Body of pancreas (tissue), 4 donors: ENCODE data around the gene USP34. TPM values are rescaled to one million over a fixed set of nuclear protein-coding genes. Genes with fewer than 3 reads are reported as not detected.

Experiments
- ATAC-seq: fragments of 150-250 bp; one replicate; pipeline ENCODE4 v1.9.1; 2016
- DNase-seq, 4 donors: peaks; one replicate each; pipeline ENCODE4 v3.0.0-alpha.2; 2019
- H3K27ac ChIP-seq, 4 donors: fragments of 200-600 bp; sonication (generic); 1 replicate in 3 of 4; 2 replicates in 1 of 4; pipeline versions ENCODE4 v1.5.1 to v1.6.1; 2016 to 2019; ENCODE audit warnings: mild to moderate bottlenecking in 1 of 4, mixed read lengths in 1 of 4, moderate library complexity in 1 of 4
- H3K27me3 ChIP-seq, 2 donors: fragments of 200-600 bp; sonication (generic); one replicate each; pipeline ENCODE4 v1.6.0; 2016; ENCODE audit warnings: mild to moderate bottlenecking in 1 of 2
- H3K36me3 ChIP-seq, 2 donors: fragments of 200-600 bp; sonication (generic); replicated peaks in 1 of 2; 2 replicates each; pipeline ENCODE4 v1.5.1; 2016; ENCODE audit warnings: low read depth in 2 of 2; ENCODE audit not compliant: insufficient read depth in 1 of 2
- H3K4me1 ChIP-seq: fragments of 200-600 bp; sonication (generic); one replicate; pipeline ENCODE4 v1.6.0; 2016
- H3K4me3 ChIP-seq, 2 donors: fragments of 200-600 bp; sonication (generic); 1 replicate in 1 of 2; 2 replicates in 1 of 2; pipeline ENCODE4 v1.5.1; 2016 to 2019
- H3K9me3 ChIP-seq, 3 donors: fragments of 200-600 bp; sonication (generic); 1 replicate in 2 of 3; 2 replicates in 1 of 3; pipeline ENCODE4 v1.5.1; 2016
- CTCF ChIP-seq, 7 experiments: fragments of 450-650 bp in 4 of 7; fragments of 200-600 bp in 3 of 7; sonication (generic) in 3 of 7; IDR thresholded peaks; one replicate each; pipeline ENCODE4 v1.5.1; 2016 to 2019; ENCODE audit warnings: antibody characterized with exemption in 7 of 7
- POLR2A ChIP-seq, 3 donors: fragments of 450-650 bp; IDR thresholded peaks; one replicate each; pipeline ENCODE4 v1.6.1; 2016; ENCODE audit warnings: antibody characterized with exemption in 3 of 3, mild to moderate bottlenecking in 2 of 3
- WGBS, 2 donors: methylation state at CpG; one replicate each; pipeline ENCODE4 v1.1.5; 2017; 5-methylcytosine and 5-hydroxymethylcytosine counted together
- intact Hi-C: fragments of 100-400 bp; cut with DNase I; formaldehyde crosslinking; loops from one replicate; pipeline ENCODE4 v1.15.1; 2023
- total RNA-seq, 2 donors: library from RNA; depleted of rRNA; stranded (reverse); fragments of >200 nt; gene quantifications; one replicate each; pipeline ENCODE4 v1.1.0, GENCODE V29; 2016

USP34 gene
- total RNA-seq, 2 donors from 2014 or later: 87.0 to 96.5 TPM

GRCh38 chr2:61262699-61263098, 208.2 kb downstream of the USP34 start:
- H3K27me3 ChIP-seq: no peaks in the 10 kb centered on the region
- DNase-seq (no peak), ATAC-seq (no peak)
- no peaks in the 10 kb centered on the region for H3K9me3 ChIP-seq
- TF ChIP-seq CTCF (IDR thresholded peaks at IDR 0.05) (no peak), POLR2A (IDR thresholded peaks at IDR 0.05) (no peak)
- intact Hi-C loops: no loop called here
- peaks cover 0 to 3% of the 10 kb centered on the region in 2 donors for H3K36me3 ChIP-seq
- H3K27ac ChIP-seq: no peak overlapping the region
- 94 to 99% methylated on average over 5 of the region's 5 CpGs for WGBS, 2 donors
- H3K4me1 ChIP-seq: no peaks in the 10 kb centered on the region
- no peak overlapping the region for H3K4me3 ChIP-seq

DNA sequence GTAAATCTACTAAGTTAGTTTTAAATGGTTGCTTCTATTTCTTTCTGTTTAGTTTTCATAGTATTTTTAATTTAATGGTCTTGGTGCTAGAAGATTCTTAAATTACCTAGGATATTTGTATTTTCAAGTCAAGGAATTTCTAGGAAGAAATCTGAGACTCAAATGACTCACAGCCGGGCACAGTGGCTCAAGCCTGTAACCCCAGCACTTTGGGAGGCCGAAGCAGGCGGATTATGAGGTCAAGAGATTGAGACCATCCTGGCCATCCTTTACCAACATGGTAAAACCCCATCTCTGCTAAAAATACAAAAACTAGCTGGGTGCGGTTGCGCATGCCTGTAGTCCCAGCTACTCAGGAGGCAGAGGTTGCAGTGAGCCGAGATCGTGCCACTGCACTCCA, 213.4 kb downstream of the USP34 start:
- intact Hi-C loops: no loop called here
- H3K36me3 ChIP-seq: peaks cover 0 to 4% of the 10 kb centered on the region in 2 donors
- no peaks in the 10 kb centered on the region for H3K27me3 ChIP-seq
- no peak for DNase-seq
- H3K4me1 ChIP-seq: no peaks in the 10 kb centered on the region
- TF ChIP-seq POLR2A (IDR thresholded peaks at IDR 0.05): no peak
- TF ChIP-seq CTCF (IDR thresholded peaks at IDR 0.05): no peak
- H3K4me3 ChIP-seq: no peak overlapping the region
- H3K27ac ChIP-seq: no peak overlapping the region
- ATAC-seq: no peak
- no peaks in the 10 kb centered on the region for H3K9me3 ChIP-seq
- WGBS, 2 donors: 97% methylated on average over 7 of the region's 7 CpGs

GRCh38 chr2:61255580-61256437, 215.1 kb downstream of the USP34 start:
- no peak for TF ChIP-seq POLR2A (IDR thresholded peaks at IDR 0.05)
- no peak for TF ChIP-seq CTCF (IDR thresholded peaks at IDR 0.05)
- Histone ChIP-seq H3K27ac (no peak overlapping the region), H3K9me3 (no peaks in the 10 kb centered on the region), H3K36me3 (peaks cover 0 to 4% of the 10 kb centered on the region in 2 donors), H3K4me1 (no peaks in the 10 kb centered on the region), H3K4me3 (no peak overlapping the region), H3K27me3 (no peaks in the 10 kb centered on the region)
- WGBS, 2 donors: 89 to 94% methylated on average over 5 of the region's 5 CpGs
- intact Hi-C loops: no loop called here
- ATAC-seq (no peak), DNase-seq (no peak)

DNA sequence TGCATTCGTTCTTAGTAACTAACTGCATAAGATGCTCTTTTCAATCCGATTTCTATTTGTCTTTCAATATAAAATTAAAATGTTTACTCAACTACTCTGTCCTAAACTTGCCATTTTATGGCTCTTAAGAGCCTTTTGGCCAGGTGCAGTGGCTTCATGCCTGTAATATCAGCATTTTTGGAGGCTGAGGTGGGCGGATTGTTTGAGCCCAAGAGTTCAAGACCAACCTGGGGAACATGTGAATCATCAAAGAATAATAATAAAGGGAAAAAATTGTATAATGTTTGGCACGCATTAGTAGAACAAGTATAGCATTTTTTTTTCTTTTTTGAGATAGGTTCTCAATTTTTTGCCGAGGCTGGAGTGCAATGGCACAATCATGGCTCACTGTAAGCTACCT, 216.4 kb downstream of the USP34 start:
- DNase-seq (no peak), ATAC-seq (no peak)
- Histone ChIP-seq H3K27me3 (no peaks in the 10 kb centered on the region), H3K27ac (no peak overlapping the region), H3K36me3 (peaks cover 0 to 6% of the 10 kb centered on the region in 2 donors), H3K4me1 (no peaks in the 10 kb centered on the region), H3K9me3 (no peaks in the 10 kb centered on the region), H3K4me3 (no peak overlapping the region)
- intact Hi-C loops: no loop called here
- TF ChIP-seq POLR2A (IDR thresholded peaks at IDR 0.05) (no peak), CTCF (IDR thresholded peaks at IDR 0.05) (no peak)
- WGBS, 2 donors: 93 to 96% methylated on average over 5 of the region's 5 CpGs

- peaks cover 0 to 9% of the 10 kb centered on the region in 2 donors for H3K36me3 ChIP-seq
- 80 to 84% methylated on average over 4 of the region's 4 CpGs for WGBS, 2 donors
- no peak for DNase-seq
Observed at GRCh38 chr2:61253136-61253535, 217.8 kb downstream of the USP34 start.

More at GRCh38 chr2:61253136-61253535, 217.8 kb downstream of the USP34 start:
- Histone ChIP-seq H3K27ac (no peak overlapping the region), H3K4me1 (no peaks in the 10 kb centered on the region), H3K4me3 (no peak overlapping the region), H3K27me3 (no peaks in the 10 kb centered on the region), H3K9me3 (no peaks in the 10 kb centered on the region)
- TF ChIP-seq POLR2A (IDR thresholded peaks at IDR 0.05): no peak
- no peak for TF ChIP-seq CTCF (IDR thresholded peaks at IDR 0.05)
- intact Hi-C loops: no loop called here
- no peak for ATAC-seq
